Germinal center (tissue), 1 donor: Measurements from ENCODE around the gene SLC36A2.

ENCODE experiments used
- DNase-seq: peaks from one replicate; pipeline ENCODE4 v3.0.0; 2012; ENCODE audit warnings: mixed read lengths, low spot score

SLC36A2 gene

GRCh38 chr5:151283120-151283825 is 64.1 kb downstream of the SLC36A2 start:
- DNase-seq = no peak

GRCh38 chr5:151281001-151281639 is 66.2 kb downstream of the SLC36A2 start:
- DNase-seq = no peak

GRCh38 chr5:151280443-151280842 is 66.9 kb downstream of the SLC36A2 start:
- no peak for DNase-seq

GRCh38 chr5:151278845-151279244 is 68.5 kb downstream of the SLC36A2 start:
- DNase-seq = no peak

- DNase-seq = no peak
These were observed 71.6 kb downstream of the SLC36A2 start for GRCh38 chr5:151275803-151276202.

- DNase-seq = no peak
These were observed 72.7 kb downstream of the SLC36A2 start for GRCh38 chr5:151274666-151275065.

GRCh38 chr5:151271336-151271735 is 76.0 kb downstream of the SLC36A2 start:
- DNase-seq = no peak

- no peak for DNase-seq
These were observed 76.8 kb downstream of the SLC36A2 start for GRCh38 chr5:151270599-151270998.

GRCh38 chr5:151267491-151268260 is 79.7 kb downstream of the SLC36A2 start:
- no peak for DNase-seq
